Peyer's patch (tissue), 4 donors: ENCODE results near the gene EGR1.

Source experiments
- POLR2A ChIP-seq, 2 donors: fragments of 450-650 bp; IDR thresholded peaks; one replicate each; pipeline ENCODE4 v1.5.1; 2017; ENCODE audit warnings: antibody characterized with exemption in 2 of 2, mild to moderate bottlenecking in 2 of 2, moderate library complexity in 2 of 2
- TF ChIP-seq, protein P1 (sequence below), 6 experiments: fragments of 450-650 bp in 4 of 6; fragments of 200-600 bp in 2 of 6; sonication (generic) in 1 of 6; IDR thresholded peaks; one replicate each; pipeline ENCODE4 v1.5.1; 2017 to 2019; ENCODE audit warnings: antibody characterized with exemption in 6 of 6, mild to moderate bottlenecking in 3 of 6, moderate library complexity in 1 of 6

DNA sequence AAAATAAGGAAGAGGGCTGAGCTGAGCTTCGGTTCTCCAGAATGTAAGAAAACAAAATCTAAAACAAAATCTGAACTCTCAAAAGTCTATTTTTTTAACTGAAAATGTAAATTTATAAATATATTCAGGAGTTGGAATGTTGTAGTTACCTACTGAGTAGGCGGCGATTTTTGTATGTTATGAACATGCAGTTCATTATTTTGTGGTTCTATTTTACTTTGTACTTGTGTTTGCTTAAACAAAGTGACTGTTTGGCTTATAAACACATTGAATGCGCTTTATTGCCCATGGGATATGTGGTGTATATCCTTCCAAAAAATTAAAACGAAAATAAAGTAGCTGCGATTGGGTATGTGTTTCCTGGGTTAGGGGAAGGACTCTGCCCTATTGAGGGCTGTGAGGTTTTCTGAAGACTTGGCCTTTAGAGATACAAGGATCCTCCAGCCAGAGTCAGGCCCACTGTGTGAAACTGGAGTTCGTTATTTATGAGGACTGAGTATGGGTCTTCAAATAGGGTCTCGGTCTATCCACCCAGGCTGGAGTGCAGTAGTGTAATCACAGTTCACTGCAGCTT is 3.8 kb downstream of the EGR1 start:
- TF ChIP-seq, protein P1, sequence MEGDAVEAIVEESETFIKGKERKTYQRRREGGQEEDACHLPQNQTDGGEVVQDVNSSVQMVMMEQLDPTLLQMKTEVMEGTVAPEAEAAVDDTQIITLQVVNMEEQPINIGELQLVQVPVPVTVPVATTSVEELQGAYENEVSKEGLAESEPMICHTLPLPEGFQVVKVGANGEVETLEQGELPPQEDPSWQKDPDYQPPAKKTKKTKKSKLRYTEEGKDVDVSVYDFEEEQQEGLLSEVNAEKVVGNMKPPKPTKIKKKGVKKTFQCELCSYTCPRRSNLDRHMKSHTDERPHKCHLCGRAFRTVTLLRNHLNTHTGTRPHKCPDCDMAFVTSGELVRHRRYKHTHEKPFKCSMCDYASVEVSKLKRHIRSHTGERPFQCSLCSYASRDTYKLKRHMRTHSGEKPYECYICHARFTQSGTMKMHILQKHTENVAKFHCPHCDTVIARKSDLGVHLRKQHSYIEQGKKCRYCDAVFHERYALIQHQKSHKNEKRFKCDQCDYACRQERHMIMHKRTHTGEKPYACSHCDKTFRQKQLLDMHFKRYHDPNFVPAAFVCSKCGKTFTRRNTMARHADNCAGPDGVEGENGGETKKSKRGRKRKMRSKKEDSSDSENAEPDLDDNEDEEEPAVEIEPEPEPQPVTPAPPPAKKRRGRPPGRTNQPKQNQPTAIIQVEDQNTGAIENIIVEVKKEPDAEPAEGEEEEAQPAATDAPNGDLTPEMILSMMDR (IDR thresholded peaks at IDR 0.05) = no peak
- peak in 1 of 2 donors; percentile 11 for TF ChIP-seq POLR2A (IDR thresholded peaks at IDR 0.05)
